Pancreas (tissue), 10 donors: ENCODE data around the gene FZD4. TPM values are rescaled to one million over a fixed set of nuclear protein-coding genes. Genes with fewer than 3 reads are reported as not detected.
A peak's percentile ranks its signal among the peaks of the same experiment; 100 is the strongest.
"Not testable (repeated sequence)": the region's sequence is repeated elsewhere in the genome, so short reads cannot be mapped to it uniquely, and the experiment has no call there.

Experiments
- ATAC-seq, 4 donors: fragments of 200-7000 bp; cut with Tn5 transposase; one replicate each; pipeline versions ENCODE4 v1.8.0 to v1.9.1; 2020; ENCODE audit warnings: mild to moderate bottlenecking in 4 of 4, moderate library complexity in 4 of 4
- DNase-seq, 6 donors: peaks; one replicate each; pipeline ENCODE4 v3.0.0-alpha.2; 2020
- FAIRE-seq: peaks from 2 replicates; lab custom pipeline; 2012; peaks lifted over from hg19 to GRCh38; lab: Jason Lieb, UNC
- H3K27ac ChIP-seq, 4 donors: fragments of 200-600 bp; sonication (generic); 1 replicate in 3 of 4; 2 replicates in 1 of 4; pipeline versions ENCODE4 v1.5.0 to v1.8.0; 2020
- H3K27me3 ChIP-seq, 4 donors: fragments of 200-600 bp; one replicate each; pipeline ENCODE4 v1.8.0; 2021
- H3K36me3 ChIP-seq, 3 donors: fragments of 200-600 bp; sonication (generic) in 1 of 3; one replicate each; pipeline versions ENCODE4 v1.5.0 to v1.8.0; 2020 to 2021
- H3K4me1 ChIP-seq, 3 donors: fragments of 200-600 bp; one replicate each; pipeline ENCODE4 v1.8.0; 2021
- H3K4me3 ChIP-seq, 4 donors: fragments of 200-600 bp; sonication (generic) in 2 of 4; one replicate each; pipeline versions ENCODE4 v1.5.0 to v1.8.0; 2020 to 2021
- H3K9me3 ChIP-seq, 4 donors: fragments of 200-600 bp; one replicate each; pipeline ENCODE4 v1.8.0; 2021
- CTCF ChIP-seq, 4 donors: fragments of 200-600 bp; sonication (generic) in 3 of 4; IDR thresholded peaks; one replicate each; pipeline versions ENCODE4 v1.5.0 to v1.8.0; 2021; ENCODE audit warnings: antibody characterized with exemption in 4 of 4
- WGBS, 2 donors: extraction: QIAGEN DNeasy Blood & Tissue Kit; methylation state at CpG; one replicate each; pipeline ENCODE4 v1.1.7; 2013; 5-methylcytosine and 5-hydroxymethylcytosine counted together
- intact Hi-C, 3 donors: fragments of 100-400 bp; cut with DNase I; formaldehyde crosslinking; loops; one replicate each; pipeline versions ENCODE4 v1.11.1 to v1.14.2; 2022
- polyA plus RNA-seq, 2 donors: library from polyadenylated mRNA; stranded (reverse); fragments of 200-250 nt; gene quantifications; one replicate each; pipeline ENCODE4 v1.2.3, GENCODE V29; 2013
- total RNA-seq, 6 donors: library from RNA; stranded (reverse); fragmentation: NEBNext Ultra II Directional in 4 of 6; extraction: Animal tissue kit (Norgen Biotek cat#: 25700) in 4 of 6; gene quantifications; one replicate each; pipeline versions ENCODE4 v1.2.1 to v1.2.4, GENCODE V29; 2021 to 2023
- donor health status: healthy with polysubstance abuse.
- donor health status: DM: no; HTN: no; CAD: no; lungs with moderate emphysema.
- donor health status: DM: no; HTN: no; CAD: no.
- donor health status: control.
- donor health status: control.
- donor health status: Bipolar disorder and iron deficiency.
- donor health status: DM: yes; HTN: yes; CAD: no.
- donor health status: DM: no; HTN: no; CAD: no.
- donor health status: DM: no; HTN: no; CAD: no.
- donor health status: DM: yes; HTN: yes; CAD: no.

FZD4 gene
- total and polyA plus RNA-seq, 8 donors: 4.7 to 10.8 (median 6.0) TPM

GRCh38 chr11:86918973-86919372 is 36.2 kb downstream of the FZD4 start:
- no peaks in the 10 kb centered on the region for H3K9me3 ChIP-seq
- no peak overlapping the region for H3K27ac ChIP-seq
- no peak for TF ChIP-seq CTCF (IDR thresholded peaks at IDR 0.05)
- H3K27me3 ChIP-seq: no peaks in the 10 kb centered on the region
- ATAC-seq: no peak
- FAIRE-seq: no peak
- no peaks in the 10 kb centered on the region for H3K36me3 ChIP-seq
- no peak overlapping the region for H3K4me3 ChIP-seq
- intact Hi-C loops: no loop called here
- WGBS, 2 donors: 80 to 85% methylated on average over 7 of the region's 7 CpGs
- DNase-seq: no peak
- H3K4me1 ChIP-seq: peaks cover 0 to 4% (median 4%) of the 10 kb centered on the region in 3 donors

- H3K36me3 ChIP-seq: no peaks in the 10 kb centered on the region
- DNase-seq (no peak), ATAC-seq (no peak), FAIRE-seq (no peak)
- H3K27ac ChIP-seq: no peak overlapping the region
- intact Hi-C loops: no loop called here
- H3K27me3 ChIP-seq: no peaks in the 10 kb centered on the region
- TF ChIP-seq CTCF (IDR thresholded peaks at IDR 0.05): no peak
- 79% methylated on average over 2 of the region's 2 CpGs for WGBS, 2 donors
- no peaks in the 10 kb centered on the region for H3K9me3 ChIP-seq
- H3K4me3 ChIP-seq: no peak overlapping the region
- peaks cover 0 to 4% (median 4%) of the 10 kb centered on the region in 3 donors for H3K4me1 ChIP-seq
These were observed 36.7 kb downstream of the FZD4 start for GRCh38 chr11:86918496-86918895.

GRCh38 chr11:86917589-86917988 is 37.6 kb downstream of the FZD4 start:
- Histone ChIP-seq H3K9me3 (no peaks in the 10 kb centered on the region), H3K27ac (no peak overlapping the region), H3K36me3 (no peaks in the 10 kb centered on the region), H3K4me3 (no peak overlapping the region), H3K27me3 (no peaks in the 10 kb centered on the region), H3K4me1 (peaks cover 0 to 4% (median 4%) of the 10 kb centered on the region in 3 donors)
- ATAC-seq: peak in 2 of 4 donors; percentile 14 to 69
- no peak for DNase-seq
- intact Hi-C loops: no loop called here
- FAIRE-seq: no peak
- WGBS, 2 donors: 50 to 61% methylated on average over 2 of the region's 2 CpGs
- TF ChIP-seq CTCF (IDR thresholded peaks at IDR 0.05): no peak

- TF ChIP-seq CTCF (IDR thresholded peaks at IDR 0.05): no peak
- Histone ChIP-seq H3K4me1 (peaks cover 0 to 4% (median 4%) of the 10 kb centered on the region in 3 donors), H3K4me3 (no peak overlapping the region), H3K27ac (peak overlapping the region in 2 of 4 donors; percentile 50 to 58), H3K9me3 (no peaks in the 10 kb centered on the region), H3K36me3 (no peaks in the 10 kb centered on the region), H3K27me3 (no peaks in the 10 kb centered on the region)
- DNase-seq: no peak
- intact Hi-C loops: no loop called here
- ATAC-seq: peak in 3 of 4 donors; percentile 53 to 68 (median 60)
- FAIRE-seq: no peak
- 48 to 50% methylated on average over 1 of the region's 1 CpG for WGBS, 2 donors
These were observed 38.9 kb downstream of the FZD4 start for GRCh38 chr11:86916330-86916729.

GRCh38 chr11:86915850-86916249 is 39.3 kb downstream of the FZD4 start:
- peak; percentile 26 for FAIRE-seq
- peak overlapping the region in 2 of 4 donors; percentile 50 to 58 for H3K27ac ChIP-seq
- ATAC-seq, H3K9me3 ChIP-seq, intact Hi-C loops, H3K4me1 ChIP-seq, H3K36me3 ChIP-seq, H3K4me3 ChIP-seq, DNase-seq, H3K27me3 ChIP-seq: not testable (repeated sequence)
- 50 to 80% methylated on average over 1 of the region's 1 CpG for WGBS, 2 donors
